Astrocyte of the spinal cord (primary cell): Measurements from ENCODE around the gene PRKAR1B.

Experiments used
- DNase-seq: peaks from one replicate; pipeline ENCODE4 v3.0.0; 2011; ENCODE audit warnings: low read depth, low spot score
- H3K4me3 ChIP-seq: 2 replicates; pipeline ENCODE4 v1.5.1; 2011; ENCODE audit warnings: low read depth, mild to moderate bottlenecking, low read length, moderate library complexity
- in situ Hi-C: cut with HindIII; loops from 2 replicates; pipeline ENCODE4 v1.10.0; 2017; ENCODE audit warnings: low sequenced_read_pairs
- TF ChIP-seq, protein P1 (sequence below): IDR thresholded peaks from 2 replicates; pipeline ENCODE4 v1.5.1; 2012; ENCODE audit warnings: low read depth, mild to moderate bottlenecking, low read length, inconsistent platforms

PRKAR1B gene

DNA sequence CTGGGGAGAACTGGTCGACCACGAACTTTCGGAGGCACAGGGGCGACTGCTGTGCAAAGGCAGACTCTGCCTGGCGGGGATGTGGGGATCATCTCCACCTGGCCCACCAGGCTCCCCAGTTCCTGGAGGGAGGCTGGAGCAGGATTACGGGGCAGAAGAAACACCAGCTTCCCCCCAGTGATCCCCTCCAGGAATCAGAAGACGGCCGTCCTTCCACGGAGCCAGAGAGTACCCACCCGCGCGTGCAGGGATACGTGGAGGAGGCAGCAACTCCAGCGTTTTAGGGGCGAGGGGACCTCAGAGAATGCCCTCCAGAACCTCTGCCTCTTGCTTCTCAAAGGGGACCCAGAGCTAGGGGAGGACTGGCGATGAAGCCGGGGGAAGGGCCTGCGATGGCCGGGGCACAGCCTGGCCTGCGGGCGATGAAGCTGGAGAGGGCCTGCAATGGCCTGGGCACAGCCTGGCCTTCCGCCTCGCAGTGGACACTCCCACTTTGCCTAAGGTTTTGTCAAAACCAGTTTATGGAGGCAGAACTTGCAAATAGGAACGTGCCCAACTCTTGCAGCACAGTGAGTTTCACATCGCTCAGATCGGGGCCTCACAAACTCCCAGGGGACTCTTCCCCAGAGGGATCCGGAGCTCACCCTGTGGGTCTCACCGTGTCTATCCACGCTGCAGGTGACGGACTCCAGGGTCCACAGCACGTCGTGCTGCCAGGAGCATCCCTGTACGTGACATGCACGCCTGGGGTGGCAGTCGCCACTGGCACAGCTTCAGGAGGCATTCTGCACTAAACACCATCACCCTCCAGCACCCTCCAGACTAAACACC lies 129.5 kb downstream of the PRKAR1B start:
- TF ChIP-seq, protein P1, sequence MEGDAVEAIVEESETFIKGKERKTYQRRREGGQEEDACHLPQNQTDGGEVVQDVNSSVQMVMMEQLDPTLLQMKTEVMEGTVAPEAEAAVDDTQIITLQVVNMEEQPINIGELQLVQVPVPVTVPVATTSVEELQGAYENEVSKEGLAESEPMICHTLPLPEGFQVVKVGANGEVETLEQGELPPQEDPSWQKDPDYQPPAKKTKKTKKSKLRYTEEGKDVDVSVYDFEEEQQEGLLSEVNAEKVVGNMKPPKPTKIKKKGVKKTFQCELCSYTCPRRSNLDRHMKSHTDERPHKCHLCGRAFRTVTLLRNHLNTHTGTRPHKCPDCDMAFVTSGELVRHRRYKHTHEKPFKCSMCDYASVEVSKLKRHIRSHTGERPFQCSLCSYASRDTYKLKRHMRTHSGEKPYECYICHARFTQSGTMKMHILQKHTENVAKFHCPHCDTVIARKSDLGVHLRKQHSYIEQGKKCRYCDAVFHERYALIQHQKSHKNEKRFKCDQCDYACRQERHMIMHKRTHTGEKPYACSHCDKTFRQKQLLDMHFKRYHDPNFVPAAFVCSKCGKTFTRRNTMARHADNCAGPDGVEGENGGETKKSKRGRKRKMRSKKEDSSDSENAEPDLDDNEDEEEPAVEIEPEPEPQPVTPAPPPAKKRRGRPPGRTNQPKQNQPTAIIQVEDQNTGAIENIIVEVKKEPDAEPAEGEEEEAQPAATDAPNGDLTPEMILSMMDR, result no peak
- DNase-seq, result no peak
- no peak overlapping the region for H3K4me3 ChIP-seq
- in situ Hi-C loops, result no loop called here

DNA sequence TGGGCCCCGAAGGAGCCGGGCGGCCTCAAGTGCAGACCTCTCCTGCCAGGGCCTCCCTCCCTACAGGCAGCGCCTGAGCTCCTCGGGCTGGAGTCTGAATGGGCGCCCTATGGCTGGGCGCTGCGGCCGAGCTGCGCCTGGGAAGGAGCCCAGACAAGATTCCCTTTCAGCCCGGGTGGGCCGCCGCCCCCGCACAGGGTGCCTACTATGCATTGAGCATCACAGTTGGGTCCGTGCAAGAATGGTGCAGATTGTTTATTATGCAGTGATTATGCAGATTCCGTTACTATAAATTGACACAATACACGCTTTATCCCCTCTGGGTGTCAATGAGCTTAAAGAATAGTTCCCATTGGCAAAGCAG lies 130.3 kb downstream of the PRKAR1B start:
- in situ Hi-C loops, result no loop called here
- TF ChIP-seq, protein P1, result no peak
- no peak for DNase-seq
- no peak overlapping the region for H3K4me3 ChIP-seq

DNA sequence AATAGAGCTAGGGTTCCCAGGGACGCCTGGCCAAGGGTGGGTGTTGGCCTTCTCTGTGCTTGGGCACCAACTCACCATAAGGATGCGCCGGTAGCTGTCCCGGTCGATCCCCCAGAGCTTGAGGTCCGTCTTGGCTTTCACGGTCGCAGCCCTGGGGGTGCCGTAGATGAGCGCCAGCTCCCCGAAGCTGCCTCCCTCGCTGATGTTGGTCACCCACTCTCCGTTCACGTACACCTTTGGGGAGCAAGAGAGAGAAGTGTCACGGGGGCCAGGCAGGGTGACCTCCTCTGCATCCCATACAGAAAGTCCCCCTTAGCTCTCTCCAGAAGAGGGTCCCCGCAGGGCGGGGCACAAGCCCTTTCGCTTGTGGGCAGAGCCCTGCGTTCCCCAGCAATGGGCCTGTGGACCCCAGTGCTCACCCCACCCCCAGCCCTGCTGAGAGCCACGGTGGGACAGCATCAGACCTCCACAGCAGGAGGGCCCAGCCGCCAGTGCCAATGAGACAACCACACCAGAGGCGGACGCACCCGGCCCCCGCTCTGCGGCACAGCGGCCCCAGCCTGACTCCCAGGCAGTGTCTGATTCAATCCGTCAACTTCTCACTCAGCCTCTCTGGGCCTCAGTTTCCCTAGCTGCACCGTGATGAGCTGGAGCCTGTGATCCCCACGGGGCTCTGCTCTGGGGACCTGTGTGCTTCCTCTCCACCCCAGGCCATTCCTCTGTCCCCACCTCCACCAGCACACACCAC lies 130.8 kb downstream of the PRKAR1B start:
- in situ Hi-C loops, result no loop called here
- TF ChIP-seq, protein P1, result no peak
- no peak overlapping the region for H3K4me3 ChIP-seq
- DNase-seq, result no peak

DNA sequence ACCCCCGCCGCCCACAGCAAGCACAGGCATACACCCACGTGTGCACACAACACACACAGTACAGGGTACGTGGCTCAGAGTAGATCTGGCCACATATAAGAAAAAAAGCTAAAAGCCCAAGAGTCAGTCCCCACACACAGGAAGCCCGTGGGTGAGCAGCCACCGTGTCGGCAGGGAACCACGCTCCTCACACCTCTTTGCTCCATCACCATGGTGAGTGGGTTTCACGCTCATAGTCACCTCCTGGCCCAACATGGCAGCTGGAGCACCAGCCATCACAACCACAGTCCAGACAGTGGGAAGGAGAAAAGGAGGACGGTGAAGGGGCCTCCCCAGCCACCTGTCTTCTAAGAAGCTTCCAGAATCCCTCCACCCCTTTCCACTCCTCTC lies 131.5 kb downstream of the PRKAR1B start:
- TF ChIP-seq, protein P1, result no peak
- in situ Hi-C loops, result no loop called here
- H3K4me3 ChIP-seq, result no peak overlapping the region
- no peak for DNase-seq

DNA sequence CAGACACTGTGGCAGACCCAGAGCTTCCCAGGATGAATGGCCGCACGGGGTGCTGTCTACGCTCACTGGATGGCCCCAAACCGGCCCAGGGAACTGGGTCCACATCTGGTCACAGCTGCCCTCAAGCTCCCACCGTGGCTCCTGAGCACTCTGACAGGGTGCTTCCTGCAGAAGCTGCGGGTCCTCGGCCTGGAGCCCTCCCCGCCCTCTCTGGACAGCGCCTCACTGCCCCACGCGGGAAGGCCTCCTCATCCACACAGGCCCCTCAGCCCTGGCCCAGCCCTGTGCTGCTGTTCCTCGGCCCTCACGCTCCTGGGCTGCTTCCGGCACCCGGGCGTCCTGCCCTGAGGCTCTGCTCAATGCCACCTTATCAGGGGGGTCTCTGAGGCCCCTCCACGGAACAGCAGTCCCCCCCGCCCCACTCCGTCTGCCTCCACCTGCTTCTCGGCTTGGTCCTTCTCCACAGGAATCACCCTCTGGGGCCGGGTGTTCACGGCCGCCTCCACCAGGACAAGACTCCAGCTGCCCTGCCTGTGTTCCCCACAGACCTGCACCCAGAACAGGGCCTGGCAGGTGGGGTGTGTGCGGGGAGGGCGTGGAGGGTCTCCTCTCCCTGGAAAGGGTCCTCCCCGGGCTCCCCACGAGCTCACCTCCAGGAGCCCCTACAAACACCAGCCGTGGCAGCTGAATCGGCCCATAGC lies 132.0 kb downstream of the PRKAR1B start:
- no peak for DNase-seq
- no peak overlapping the region for H3K4me3 ChIP-seq
- in situ Hi-C loops, result no loop called here
- TF ChIP-seq, protein P1, result no peak

DNA sequence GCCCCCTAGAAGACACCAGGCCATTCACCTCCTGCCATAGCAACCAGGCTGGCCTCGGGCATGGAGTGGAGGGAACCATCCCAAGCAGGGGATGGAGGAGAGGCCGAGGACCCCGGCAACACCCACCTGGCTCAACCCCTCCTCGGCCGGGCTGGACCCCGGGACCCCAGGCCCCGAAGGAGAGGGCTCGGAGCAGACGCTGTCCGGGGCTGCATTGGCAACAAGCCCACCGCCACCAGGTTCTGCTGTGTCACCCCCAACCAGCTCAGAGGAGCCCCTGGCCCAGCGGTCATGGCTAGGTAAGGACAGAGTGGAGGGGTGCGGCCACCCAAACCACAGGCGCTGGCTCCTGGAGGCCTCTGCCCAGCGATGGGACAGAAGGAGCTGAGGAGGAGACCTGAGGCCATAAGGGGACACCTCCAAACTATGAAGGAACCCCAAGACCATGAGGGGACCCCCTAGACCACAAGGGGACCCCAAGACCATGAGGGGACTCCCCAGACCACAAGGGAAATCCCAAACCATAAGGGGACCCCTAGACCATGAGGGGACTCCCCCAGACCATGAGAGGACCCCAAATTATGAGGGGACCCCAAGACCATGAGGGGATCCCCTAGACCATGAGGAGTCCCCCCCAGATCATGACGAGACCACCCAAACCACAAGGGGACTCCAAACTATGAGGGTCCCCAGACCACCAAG lies 132.7 kb downstream of the PRKAR1B start:
- TF ChIP-seq, protein P1, result no peak
- in situ Hi-C loops, result no loop called here
- DNase-seq, result no peak
- no peak overlapping the region for H3K4me3 ChIP-seq
